ENCODE results near the gene TCF7L2. TPM values are rescaled to one million over a fixed set of nuclear protein-coding genes. Genes with fewer than 3 reads are reported as not detected.

The TCF7L2 gene
- total and polyA plus RNA-seq, 2 donors (not counting 1 experiment from before 2014, with no cell fraction given) = 3.4 to 5.0 TPM

DNA sequence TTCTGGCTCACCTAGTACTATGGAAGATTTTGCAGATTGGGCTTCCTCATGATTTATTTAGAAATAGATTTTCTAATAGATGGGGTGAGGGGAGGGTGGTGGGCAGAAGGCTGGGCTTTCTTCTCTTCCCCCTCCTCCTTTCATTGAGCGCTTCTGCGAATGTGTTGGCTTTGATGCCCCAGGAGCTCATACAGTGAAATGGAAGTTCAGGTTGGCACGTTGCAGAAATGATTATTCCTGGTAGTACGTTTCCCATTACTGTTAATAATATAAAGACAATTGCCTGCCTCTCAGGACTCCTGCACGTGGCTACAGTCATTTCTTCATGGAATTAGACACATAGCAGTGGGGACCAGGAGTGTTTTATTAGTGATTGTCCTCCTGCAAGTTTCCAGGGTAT lies 39.8 kb downstream of the TCF7L2 start:
- H3K79me2 ChIP-seq (ENCODE audit: control insufficient read depth, insufficient read depth, low read length) = peaks cover 3% of the 10 kb centered on the region
- no peak overlapping the region for H3K4me3 ChIP-seq (replicated peaks in 1 of 4; ENCODE audit: control extremely low read depth in 1 of 4, insufficient read depth in 1 of 4, low read depth in 3 of 4, low read length in 4 of 4)
- no peak overlapping the region for H3K9ac ChIP-seq (ENCODE audit: insufficient read depth, low read length)
- H2AFZ ChIP-seq (ENCODE audit: low read length) = no peak overlapping the region
- no peaks in the 10 kb centered on the region for H3K36me3 ChIP-seq (ENCODE audit: control insufficient read depth, insufficient read depth, low read length)
- no peak for TF ChIP-seq EZH2 (IDR thresholded peaks at IDR 0.05; ENCODE audit: low read length, missing control alignments)
- TF ChIP-seq, protein P1, sequence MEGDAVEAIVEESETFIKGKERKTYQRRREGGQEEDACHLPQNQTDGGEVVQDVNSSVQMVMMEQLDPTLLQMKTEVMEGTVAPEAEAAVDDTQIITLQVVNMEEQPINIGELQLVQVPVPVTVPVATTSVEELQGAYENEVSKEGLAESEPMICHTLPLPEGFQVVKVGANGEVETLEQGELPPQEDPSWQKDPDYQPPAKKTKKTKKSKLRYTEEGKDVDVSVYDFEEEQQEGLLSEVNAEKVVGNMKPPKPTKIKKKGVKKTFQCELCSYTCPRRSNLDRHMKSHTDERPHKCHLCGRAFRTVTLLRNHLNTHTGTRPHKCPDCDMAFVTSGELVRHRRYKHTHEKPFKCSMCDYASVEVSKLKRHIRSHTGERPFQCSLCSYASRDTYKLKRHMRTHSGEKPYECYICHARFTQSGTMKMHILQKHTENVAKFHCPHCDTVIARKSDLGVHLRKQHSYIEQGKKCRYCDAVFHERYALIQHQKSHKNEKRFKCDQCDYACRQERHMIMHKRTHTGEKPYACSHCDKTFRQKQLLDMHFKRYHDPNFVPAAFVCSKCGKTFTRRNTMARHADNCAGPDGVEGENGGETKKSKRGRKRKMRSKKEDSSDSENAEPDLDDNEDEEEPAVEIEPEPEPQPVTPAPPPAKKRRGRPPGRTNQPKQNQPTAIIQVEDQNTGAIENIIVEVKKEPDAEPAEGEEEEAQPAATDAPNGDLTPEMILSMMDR (conservative IDR thresholded peaks at IDR 0.05 in 1 of 2, IDR thresholded peaks at IDR 0.05 in 1 of 2; ENCODE audit: low read depth in 1 of 2, low read length in 2 of 2) = no peak
- DNase-seq (ENCODE audit: low read depth in 2 of 2) = no peak
- H3K4me2 ChIP-seq (ENCODE audit: extremely low read depth, insufficient read depth, low read length) = no peak overlapping the region
- no peaks in the 10 kb centered on the region for H4K20me1 ChIP-seq (ENCODE audit: control insufficient read depth, extremely low read depth, insufficient read depth, low read length)
- H3K27ac ChIP-seq (ENCODE audit: insufficient read depth, low read length) = no peak overlapping the region
- H3K4me1 ChIP-seq (ENCODE audit: control insufficient read depth, extremely low read depth, insufficient read depth, low read length) = peaks cover 2% of the 10 kb centered on the region
- H3K9me3 ChIP-seq (ENCODE audit: control insufficient read depth, insufficient read depth, low read depth, low read length) = no peaks in the 10 kb centered on the region
- H3K27me3 ChIP-seq (ENCODE audit: control insufficient read depth, insufficient read depth, low read length) = no peaks in the 10 kb centered on the region

DNA sequence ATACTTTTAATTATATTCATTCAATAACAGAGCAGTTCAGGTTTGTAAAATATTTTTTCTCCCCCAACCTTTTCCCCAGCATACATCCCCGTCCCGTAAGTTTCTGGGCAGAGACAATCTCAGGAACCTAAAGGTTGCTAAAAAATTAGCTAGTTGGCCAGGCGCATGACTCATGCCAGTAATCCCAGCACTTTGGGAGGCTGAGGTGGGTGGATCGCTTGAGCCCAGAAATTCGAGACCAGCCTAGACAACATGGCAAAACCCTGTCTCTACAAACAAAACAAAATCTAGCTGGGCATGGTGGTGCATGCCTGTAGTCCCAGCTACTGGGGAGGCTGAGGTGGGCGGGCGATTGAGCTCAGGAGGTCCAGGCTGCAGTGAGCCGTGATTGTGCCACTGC lies 40.2 kb downstream of the TCF7L2 start:
- Histone ChIP-seq H3K4me3 (replicated peaks in 1 of 4; ENCODE audit: control extremely low read depth in 1 of 4, insufficient read depth in 1 of 4, low read depth in 3 of 4, low read length in 4 of 4) (no peak overlapping the region), H2AFZ (ENCODE audit: low read length) (no peak overlapping the region), H3K36me3 (ENCODE audit: control insufficient read depth, insufficient read depth, low read length) (no peaks in the 10 kb centered on the region), H3K4me2 (ENCODE audit: extremely low read depth, insufficient read depth, low read length) (no peak overlapping the region), H3K27me3 (ENCODE audit: control insufficient read depth, insufficient read depth, low read length) (no peaks in the 10 kb centered on the region), H4K20me1 (ENCODE audit: control insufficient read depth, extremely low read depth, insufficient read depth, low read length) (no peaks in the 10 kb centered on the region), H3K4me1 (ENCODE audit: control insufficient read depth, extremely low read depth, insufficient read depth, low read length) (peaks cover 2% of the 10 kb centered on the region), H3K27ac (ENCODE audit: insufficient read depth, low read length) (no peak overlapping the region), H3K9me3 (ENCODE audit: control insufficient read depth, insufficient read depth, low read depth, low read length) (no peaks in the 10 kb centered on the region), H3K79me2 (ENCODE audit: control insufficient read depth, insufficient read depth, low read length) (peaks cover 3% of the 10 kb centered on the region), H3K9ac (ENCODE audit: insufficient read depth, low read length) (no peak overlapping the region)
- peak in 1 of 2 donors; percentile 43 for DNase-seq (ENCODE audit: low read depth in 2 of 2)
- TF ChIP-seq, protein P1 (conservative IDR thresholded peaks at IDR 0.05 in 1 of 2, IDR thresholded peaks at IDR 0.05 in 1 of 2; ENCODE audit: low read depth in 1 of 2, low read length in 2 of 2) = no peak
- TF ChIP-seq EZH2 (IDR thresholded peaks at IDR 0.05; ENCODE audit: low read length, missing control alignments) = no peak

DNA sequence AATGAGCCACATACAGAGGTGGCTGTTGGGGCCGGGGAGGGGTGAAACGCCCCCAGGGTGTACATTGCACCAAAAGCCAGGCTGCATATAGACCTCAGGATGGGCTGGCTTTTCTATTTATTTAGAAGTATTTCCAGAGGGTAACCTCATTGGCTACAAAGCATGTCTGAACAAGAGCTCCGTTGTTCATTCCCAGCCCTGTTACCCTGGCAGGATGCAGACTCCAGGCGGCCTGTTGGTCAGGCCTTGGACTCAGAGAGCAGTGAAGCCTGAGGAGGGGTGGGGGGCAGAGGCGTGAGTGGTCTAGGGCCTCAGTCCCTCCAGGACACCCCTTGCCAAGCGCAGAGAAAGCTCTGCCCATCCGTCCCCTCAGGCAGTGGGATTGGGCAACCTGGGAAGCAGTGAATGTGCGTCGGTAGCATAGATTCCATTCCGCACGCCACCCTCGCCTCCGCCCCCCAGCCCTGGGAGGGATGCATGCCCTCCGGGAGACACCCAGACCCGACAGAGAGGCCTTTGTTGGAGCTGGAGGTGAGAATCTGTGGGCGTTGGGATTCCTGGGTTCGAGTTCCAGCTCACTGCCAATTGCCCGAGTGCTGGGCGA lies 41.9 kb downstream of the TCF7L2 start:
- H3K36me3 ChIP-seq (ENCODE audit: control insufficient read depth, insufficient read depth, low read length) = no peaks in the 10 kb centered on the region
- H3K4me2 ChIP-seq (ENCODE audit: extremely low read depth, insufficient read depth, low read length) = no peak overlapping the region
- H3K27me3 ChIP-seq (ENCODE audit: control insufficient read depth, insufficient read depth, low read length) = no peaks in the 10 kb centered on the region
- no peaks in the 10 kb centered on the region for H3K4me1 ChIP-seq (ENCODE audit: control insufficient read depth, extremely low read depth, insufficient read depth, low read length)
- no peaks in the 10 kb centered on the region for H3K9me3 ChIP-seq (ENCODE audit: control insufficient read depth, insufficient read depth, low read depth, low read length)
- H3K27ac ChIP-seq (ENCODE audit: insufficient read depth, low read length) = no peak overlapping the region
- peaks cover 3% of the 10 kb centered on the region for H3K79me2 ChIP-seq (ENCODE audit: control insufficient read depth, insufficient read depth, low read length)
- no peak for DNase-seq (ENCODE audit: low read depth in 2 of 2)
- no peak overlapping the region for H3K4me3 ChIP-seq (replicated peaks in 1 of 4; ENCODE audit: control extremely low read depth in 1 of 4, insufficient read depth in 1 of 4, low read depth in 3 of 4, low read length in 4 of 4)
- TF ChIP-seq, protein P1 (conservative IDR thresholded peaks at IDR 0.05 in 1 of 2, IDR thresholded peaks at IDR 0.05 in 1 of 2; ENCODE audit: low read depth in 1 of 2, low read length in 2 of 2) = no peak
- no peak for TF ChIP-seq EZH2 (IDR thresholded peaks at IDR 0.05; ENCODE audit: low read length, missing control alignments)
- H4K20me1 ChIP-seq (ENCODE audit: control insufficient read depth, extremely low read depth, insufficient read depth, low read length) = no peaks in the 10 kb centered on the region
- no peak overlapping the region for H3K9ac ChIP-seq (ENCODE audit: insufficient read depth, low read length)
- no peak overlapping the region for H2AFZ ChIP-seq (ENCODE audit: low read length)
